ENCODE measurements around the gene SEMA4A.
A peak's percentile ranks its signal among the peaks of the same experiment; 100 is the strongest.

Gene SEMA4A

GRCh38 chr1:156153362-156153761 lies at the start of gene SEMA4A:
Gene SEMA4A (plus strand): TSS chr1:156153585. CDS start chr1:156154579, 994 bp downstream.
- no peak for DNase-seq

DNA sequence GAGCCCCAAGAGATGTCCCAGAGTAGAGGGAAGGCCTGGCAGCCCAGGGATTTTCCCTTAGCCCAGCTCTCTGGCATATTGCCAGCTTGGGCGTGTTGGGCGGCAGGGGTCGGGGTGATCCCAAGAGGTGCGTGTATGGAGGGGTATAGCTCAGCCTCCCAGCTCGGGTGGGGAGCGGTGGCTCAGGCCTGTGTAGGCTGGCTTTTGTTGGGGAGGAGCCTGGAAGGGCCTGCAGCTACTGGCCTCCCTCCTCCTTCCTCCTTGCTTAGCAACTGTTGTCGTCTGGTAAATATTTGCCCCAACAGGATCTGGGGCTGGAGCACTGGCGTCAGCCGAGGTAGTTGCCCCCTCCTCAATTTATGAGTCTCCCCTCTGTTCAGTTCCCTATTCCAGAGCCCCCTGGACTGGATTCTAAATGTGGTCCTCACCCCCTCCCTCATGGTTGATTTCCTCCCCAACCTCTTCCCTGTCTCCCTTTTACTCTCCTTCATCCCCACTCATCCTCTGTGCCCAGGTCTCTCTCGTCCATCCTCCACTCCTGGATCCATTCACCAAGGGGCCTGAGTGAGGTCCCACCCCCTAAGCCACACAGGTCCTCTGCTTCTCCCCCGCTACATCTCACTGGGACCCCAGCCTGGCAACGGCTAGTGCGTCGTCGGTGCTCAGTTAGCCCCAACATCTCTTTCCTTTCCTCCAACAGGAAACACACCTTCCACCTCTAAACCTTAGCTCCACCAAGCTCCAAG lies 49.1 kb upstream of the SEMA4A start:
- DNase-seq = peak; percentile 89

GRCh38 chr1:156104861-156105832 lies 48.2 kb upstream of the SEMA4A start:
- peak; percentile 27 for DNase-seq

DNA sequence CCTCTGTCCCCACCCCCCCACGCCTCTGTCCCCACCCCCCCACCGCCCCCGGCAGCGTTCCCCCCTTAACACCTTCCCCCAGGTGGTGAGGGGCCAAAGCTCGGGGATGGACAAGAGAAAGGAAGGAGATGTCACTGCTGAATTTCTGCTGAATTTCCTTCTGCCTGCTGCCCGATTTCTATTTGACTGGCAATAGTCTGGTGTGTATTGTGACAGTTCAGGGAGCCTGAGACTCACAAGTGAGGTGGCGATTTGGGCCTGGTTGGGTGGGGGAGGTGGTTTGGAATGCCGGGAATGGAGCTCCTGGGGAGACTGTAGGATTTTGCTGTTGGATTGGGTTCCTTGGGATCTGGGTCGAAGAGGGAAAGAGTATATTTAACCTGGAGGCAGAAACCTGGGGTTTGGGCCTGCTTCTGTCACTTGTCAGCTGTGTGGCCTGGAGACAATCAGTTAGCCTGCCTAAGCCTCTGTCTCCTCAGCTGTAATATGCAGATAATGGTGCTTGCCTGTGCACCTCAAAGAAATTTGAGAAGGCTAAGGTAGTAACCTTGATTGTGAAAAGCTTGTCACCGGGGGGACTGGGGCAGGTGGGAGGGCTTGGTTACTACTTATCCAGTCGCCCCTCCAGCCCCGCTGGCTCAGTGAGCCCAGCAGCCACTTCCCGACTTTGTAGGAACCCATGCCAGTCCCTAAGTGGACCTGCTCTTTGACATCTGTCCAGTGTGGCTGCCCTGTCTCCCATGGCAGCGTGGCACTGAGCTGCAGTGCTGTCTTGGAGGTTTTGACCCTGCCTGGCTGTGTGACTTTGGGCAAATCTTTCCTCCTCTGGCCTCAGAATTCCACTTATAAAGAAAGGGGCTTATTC lies 46.5 kb upstream of the SEMA4A start:
- no peak for DNase-seq

DNA sequence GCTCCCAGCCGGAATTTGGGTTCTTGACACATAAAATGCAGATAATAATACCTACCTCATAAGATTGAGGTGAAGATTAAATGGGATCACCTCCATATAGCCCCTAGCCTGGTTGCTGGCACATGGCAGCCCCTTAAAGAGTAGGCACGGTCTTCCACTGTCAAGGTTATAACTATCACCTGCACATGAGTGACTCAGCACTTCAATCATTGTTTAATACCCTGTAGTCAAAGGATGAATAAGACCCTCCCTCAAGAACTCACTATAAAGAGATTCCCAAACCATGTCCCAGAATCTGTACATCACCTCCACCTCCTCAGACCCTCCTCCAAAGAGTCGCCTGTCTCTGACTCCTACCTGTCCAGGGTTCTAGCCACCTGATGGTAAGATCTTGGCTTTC lies 45.3 kb upstream of the SEMA4A start:
- DNase-seq = no peak

GRCh38 chr1:156108664-156109241 lies 44.6 kb upstream of the SEMA4A start:
- no peak for DNase-seq

DNA sequence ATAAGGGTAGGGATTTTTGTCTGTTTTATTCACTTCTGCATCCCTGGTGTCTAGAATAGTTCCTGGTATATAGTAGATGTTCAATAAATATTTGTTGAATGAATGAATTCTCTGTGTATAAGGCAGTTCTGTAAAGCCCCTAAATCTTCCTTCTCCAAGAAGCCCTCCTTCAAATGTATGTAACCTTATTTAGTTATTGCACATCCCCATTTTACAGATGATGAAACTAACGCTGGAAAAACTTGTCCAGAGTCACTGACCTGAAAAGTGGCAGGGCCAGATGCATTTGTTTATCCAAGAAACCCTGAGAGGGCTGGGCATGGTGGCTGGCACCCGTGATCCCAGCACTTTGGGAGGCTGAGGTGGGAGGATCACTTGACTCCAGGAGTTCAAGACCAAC lies 43.1 kb upstream of the SEMA4A start:
- no peak for DNase-seq

DNA sequence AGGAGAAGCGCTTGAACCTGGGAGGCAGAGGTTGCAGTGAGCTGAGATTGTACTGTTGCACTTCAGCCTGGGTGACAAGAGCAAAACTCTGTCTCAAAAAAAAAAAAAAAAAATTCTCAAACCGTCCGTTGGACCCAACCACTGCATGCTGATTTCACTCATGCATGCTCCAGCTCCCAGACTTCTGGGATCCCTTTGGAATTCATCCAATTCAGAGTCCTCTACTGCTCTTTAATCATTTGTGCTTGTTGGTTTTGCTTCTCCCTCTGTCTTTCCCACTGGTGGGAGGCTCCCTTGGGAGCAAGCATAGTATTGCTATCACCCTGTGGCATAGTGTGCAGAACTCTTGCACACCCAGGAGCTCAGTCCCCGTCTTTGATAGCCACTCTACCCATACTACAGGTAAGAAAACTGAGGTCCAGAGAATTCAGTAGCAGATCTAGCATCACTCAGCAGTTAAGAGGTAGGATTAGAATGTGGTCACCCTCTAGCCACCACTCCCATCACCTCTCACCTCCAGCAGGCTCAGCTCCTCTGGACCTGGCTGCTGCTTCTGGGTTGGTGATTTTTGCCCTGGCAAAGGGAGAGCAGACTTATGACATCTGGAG lies 41.9 kb upstream of the SEMA4A start:
- no peak for DNase-seq

- DNase-seq = no peak
These were observed 40.9 kb upstream of the SEMA4A start for GRCh38 chr1:156112276-156113137.

DNA sequence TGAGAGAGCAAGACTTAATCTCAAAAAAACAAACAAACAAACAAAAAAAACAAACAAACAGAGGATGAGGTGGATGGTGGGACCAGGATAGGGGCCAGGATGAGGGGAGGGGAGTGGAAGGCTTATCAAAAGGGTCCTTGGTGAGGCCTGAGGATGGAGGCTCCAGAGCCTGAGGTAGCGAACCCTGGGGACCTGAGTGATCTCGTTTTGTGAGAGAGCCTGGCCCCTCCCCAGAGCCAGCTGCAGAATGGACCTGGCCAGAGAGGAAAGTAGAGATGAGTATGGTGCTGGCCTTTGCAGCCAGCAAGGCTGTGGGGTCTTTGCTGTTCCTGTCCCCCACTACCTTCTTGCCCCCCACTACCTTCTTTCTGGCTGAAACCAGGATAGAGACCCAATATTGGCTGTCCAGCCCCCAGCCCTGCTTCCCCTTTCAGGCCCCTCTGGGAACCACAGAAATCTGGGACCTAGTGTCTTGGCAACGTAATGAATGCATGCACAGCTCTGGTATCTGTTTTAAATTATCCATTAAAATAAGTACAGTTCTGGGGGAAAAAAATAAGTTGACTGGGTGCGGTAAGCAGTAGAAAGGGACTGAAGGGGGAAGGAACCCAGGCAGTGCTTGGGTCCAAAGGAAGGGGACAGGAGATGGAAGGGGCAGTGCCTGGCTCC lies 40.0 kb upstream of the SEMA4A start:
- DNase-seq = no peak

- peak; percentile 89 for DNase-seq
These were observed 39.1 kb upstream of the SEMA4A start, which contains the start of gene LMNA for GRCh38 chr1:156114101-156114918. Gene LMNA (plus strand): TSS chr1:156114711. CDS start chr1:156114919, 208 bp downstream.

DNA sequence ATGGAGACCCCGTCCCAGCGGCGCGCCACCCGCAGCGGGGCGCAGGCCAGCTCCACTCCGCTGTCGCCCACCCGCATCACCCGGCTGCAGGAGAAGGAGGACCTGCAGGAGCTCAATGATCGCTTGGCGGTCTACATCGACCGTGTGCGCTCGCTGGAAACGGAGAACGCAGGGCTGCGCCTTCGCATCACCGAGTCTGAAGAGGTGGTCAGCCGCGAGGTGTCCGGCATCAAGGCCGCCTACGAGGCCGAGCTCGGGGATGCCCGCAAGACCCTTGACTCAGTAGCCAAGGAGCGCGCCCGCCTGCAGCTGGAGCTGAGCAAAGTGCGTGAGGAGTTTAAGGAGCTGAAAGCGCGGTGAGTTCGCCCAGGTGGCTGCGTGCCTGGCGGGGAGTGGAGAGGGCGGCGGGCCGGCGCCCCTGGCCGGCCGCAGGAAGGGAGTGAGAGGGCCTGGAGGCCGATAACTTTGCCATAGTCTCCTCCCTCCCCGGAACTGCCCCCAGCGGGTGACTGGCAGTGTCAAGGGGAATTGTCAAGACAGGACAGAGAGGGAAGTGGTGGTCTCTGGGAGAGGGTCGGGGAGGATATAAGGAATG lies 38.4 kb upstream of the SEMA4A start:
- DNase-seq = peak; percentile 40

DNA sequence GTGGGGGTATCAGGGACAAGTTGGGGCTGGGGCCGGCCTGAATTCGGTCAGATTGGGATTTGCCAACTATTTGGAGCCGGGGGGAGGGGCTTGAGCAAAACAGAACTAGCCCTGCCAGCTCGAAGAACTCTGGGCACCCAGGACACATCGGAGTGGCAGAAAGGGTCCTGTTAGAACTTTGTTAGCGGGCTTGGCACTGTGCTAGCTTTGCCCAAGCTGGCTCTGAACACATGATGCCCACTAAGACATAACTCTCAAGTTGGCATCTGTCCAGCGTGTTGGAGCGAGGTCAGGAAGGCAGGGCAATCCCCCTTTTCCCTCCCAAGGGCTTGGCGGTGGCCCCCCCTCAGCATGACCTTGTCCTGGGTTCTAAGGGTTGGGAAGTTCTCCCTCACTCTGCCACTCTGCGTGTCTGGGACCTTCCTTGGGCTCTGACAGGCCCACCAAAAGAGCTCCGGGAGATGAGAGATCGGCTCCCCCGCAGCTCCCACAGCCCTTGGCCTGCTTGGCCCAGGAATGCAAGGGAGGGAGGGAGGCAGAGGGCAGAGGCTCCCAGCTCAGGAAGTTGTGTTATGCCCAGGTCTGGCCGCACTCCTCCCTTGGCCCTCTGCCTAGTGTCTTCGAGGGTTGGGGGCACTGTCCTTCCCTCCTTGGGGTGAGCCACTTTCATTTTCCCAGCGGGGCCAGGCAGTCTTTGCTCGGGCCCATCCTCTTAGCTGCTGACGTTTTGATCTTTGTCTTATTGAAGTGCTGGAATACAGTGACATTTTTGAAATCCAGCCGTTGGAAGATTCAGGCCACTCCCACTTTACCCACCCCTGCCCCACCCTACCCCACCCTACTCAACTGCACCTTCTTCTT lies 37.6 kb upstream of the SEMA4A start:
- DNase-seq = peak; percentile 40

- peak; percentile 24 for DNase-seq
These were observed 36.7 kb upstream of the SEMA4A start for GRCh38 chr1:156116731-156117130.

DNA sequence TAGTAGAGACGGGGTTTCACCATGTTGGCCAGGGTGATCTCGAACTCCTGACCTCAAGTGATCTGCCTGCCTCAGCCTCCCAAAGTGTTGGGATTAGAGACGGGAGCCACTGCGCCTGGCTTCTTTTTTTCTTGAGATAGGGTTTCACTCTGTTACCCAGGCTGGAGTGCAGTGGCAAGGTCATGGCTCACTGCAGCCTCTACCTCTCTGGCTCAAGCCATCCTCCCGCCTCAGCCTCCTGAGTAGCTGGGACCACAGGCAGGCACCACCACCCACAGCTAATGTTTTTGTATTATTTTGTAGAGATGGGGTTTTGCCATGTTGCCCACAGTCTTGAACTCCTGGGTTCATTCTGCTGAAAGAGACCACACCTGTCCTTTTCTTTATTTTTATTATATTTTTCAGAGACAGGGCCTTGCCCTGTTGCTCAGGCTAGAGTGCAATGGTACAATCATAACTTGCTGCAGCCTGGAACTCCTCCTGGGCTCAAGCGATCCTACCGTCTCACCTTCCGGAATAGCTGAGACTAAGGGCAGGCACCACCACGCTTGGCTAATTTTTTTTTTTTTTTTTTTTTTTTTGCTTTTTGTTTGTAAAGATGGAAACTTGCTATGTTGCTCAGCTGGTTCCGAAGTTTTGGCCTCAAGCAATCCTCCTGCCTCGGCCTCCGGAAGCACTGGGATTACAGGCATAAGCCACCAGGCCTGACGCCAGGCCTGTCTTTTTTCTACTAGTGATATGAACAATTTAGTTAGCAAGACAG lies 35.8 kb upstream of the SEMA4A start:
- peak; percentile 34 for DNase-seq

DNA sequence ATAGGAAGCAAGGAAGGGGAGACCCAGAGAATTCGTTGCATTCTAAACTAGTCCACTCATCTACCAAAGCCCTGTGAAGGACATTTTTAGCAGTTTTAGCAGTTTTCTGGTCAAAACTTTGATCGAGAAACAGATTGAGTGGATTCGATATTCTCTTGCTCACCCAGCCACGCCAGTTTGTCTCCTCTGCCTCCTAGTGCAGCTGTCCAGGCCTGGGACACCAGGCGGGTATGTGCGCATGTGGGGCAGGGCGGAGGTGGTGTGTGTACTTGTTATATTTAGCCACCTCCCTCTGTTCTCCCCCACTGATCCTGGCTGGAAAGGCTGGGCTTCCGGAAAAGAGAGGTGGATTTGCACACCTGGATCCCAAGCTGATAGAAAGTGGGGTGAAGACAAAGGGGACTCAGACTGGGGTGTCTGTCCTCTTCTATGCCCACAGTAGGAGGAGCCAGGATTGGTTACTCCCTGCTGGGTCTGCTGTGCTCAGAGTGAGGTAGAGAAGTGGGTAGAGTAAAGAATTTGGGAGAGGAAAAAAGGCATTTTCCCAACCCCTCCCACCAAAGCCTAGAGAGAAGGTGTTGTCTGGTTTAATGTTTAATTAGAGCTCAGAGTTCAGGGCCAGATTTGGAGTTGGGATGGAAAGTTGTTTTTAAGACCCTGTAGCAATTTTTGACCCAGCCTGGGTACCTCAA lies 35.1 kb upstream of the SEMA4A start:
- DNase-seq = peak; percentile 35
